ENCODE data around the gene MED12.

- TF ChIP-seq, protein P1, sequence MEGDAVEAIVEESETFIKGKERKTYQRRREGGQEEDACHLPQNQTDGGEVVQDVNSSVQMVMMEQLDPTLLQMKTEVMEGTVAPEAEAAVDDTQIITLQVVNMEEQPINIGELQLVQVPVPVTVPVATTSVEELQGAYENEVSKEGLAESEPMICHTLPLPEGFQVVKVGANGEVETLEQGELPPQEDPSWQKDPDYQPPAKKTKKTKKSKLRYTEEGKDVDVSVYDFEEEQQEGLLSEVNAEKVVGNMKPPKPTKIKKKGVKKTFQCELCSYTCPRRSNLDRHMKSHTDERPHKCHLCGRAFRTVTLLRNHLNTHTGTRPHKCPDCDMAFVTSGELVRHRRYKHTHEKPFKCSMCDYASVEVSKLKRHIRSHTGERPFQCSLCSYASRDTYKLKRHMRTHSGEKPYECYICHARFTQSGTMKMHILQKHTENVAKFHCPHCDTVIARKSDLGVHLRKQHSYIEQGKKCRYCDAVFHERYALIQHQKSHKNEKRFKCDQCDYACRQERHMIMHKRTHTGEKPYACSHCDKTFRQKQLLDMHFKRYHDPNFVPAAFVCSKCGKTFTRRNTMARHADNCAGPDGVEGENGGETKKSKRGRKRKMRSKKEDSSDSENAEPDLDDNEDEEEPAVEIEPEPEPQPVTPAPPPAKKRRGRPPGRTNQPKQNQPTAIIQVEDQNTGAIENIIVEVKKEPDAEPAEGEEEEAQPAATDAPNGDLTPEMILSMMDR (IDR thresholded peaks at IDR 0.05), result no peak
- no peak for TF ChIP-seq POLR2A (IDR thresholded peaks at IDR 0.05)
Observed at GRCh38 chrX:71184803-71185495, 66.6 kb downstream of the MED12 start.

Data from breast epithelium (tissue), 3 donors.